ENCODE results near the gene MOGAT3. TPM values are rescaled to one million over a fixed set of nuclear protein-coding genes. Genes with fewer than 3 reads are reported as not detected.

The MOGAT3 gene
- total and polyA plus RNA-seq, 2 experiments from 2014 or later: 6.3 to 14.0 TPM

DNA sequence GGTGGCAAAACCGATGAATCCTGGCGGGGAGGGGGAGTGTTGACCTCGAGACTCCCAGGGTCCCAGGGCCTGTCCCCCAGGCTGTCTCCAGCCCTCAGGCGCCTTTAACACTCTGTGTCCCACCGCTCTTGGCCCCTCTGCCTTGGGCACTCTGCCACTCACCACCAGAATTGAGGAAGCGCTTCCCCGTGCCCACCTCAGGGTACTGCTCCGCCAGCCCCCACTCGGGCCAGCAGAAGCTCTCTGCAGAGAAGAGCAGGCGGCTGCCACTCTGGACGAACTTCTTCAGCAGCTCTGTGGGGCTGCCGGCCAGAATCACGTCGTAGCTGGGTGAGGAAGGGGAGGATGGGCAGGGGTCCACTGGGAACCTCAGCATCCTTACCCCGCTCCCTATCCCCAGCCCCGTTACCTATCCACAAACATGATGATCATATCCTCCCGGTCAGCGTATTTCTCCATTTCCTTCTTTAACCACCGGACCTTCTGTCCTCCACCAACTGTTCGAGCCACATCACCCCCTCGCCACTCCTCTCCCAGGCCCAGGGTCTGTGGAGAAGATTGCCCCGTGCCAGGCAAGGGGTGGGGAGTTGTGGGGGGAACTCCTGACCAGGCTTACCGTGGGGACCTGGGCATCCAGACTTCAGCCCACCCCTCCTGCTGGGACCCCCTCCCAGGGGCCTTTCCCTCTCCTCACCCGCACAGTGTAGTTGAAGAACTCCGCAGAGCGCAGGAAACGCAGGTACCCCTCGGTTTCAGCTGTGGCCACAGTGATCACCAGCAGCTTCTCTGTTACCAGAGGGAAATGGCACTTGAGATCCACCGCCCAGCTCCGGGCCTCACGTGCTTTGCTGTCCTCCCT is 15.4 kb upstream of the MOGAT3 start:
- H3K79me2 ChIP-seq: peaks cover 49% of the 10 kb centered on the region
- DNase-seq (ENCODE audit: low spot score): no peak
- no peaks in the 10 kb centered on the region for H4K20me1 ChIP-seq (ENCODE audit: insufficient read depth, poor library complexity, severe bottlenecking)
- H3K9me3 ChIP-seq (ENCODE audit: low read depth): no peaks in the 10 kb centered on the region
- H3K9me2 ChIP-seq (replicated peaks; ENCODE audit: insufficient read depth): no peaks in the 10 kb centered on the region
- H3K27ac ChIP-seq: peak overlapping the region; percentile 92
- TF ChIP-seq EZH2 (IDR thresholded peaks at IDR 0.05; ENCODE audit: borderline replicate concordance): no peak
- TF ChIP-seq EZH2phosphoT487 (IDR thresholded peaks at IDR 0.05; ENCODE audit: low read depth, severe bottlenecking, unreplicated experiment): no peak
- TF ChIP-seq, protein P1, sequence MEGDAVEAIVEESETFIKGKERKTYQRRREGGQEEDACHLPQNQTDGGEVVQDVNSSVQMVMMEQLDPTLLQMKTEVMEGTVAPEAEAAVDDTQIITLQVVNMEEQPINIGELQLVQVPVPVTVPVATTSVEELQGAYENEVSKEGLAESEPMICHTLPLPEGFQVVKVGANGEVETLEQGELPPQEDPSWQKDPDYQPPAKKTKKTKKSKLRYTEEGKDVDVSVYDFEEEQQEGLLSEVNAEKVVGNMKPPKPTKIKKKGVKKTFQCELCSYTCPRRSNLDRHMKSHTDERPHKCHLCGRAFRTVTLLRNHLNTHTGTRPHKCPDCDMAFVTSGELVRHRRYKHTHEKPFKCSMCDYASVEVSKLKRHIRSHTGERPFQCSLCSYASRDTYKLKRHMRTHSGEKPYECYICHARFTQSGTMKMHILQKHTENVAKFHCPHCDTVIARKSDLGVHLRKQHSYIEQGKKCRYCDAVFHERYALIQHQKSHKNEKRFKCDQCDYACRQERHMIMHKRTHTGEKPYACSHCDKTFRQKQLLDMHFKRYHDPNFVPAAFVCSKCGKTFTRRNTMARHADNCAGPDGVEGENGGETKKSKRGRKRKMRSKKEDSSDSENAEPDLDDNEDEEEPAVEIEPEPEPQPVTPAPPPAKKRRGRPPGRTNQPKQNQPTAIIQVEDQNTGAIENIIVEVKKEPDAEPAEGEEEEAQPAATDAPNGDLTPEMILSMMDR (IDR thresholded peaks at IDR 0.05; ENCODE audit: poor library complexity): no peak
- peak overlapping the region; percentile 33 for H3K4me3 ChIP-seq
- peak overlapping the region; percentile 82 for H3K4me2 ChIP-seq
- H3K27me3 ChIP-seq: no peaks in the 10 kb centered on the region
- peak overlapping the region; percentile 62 for H2AFZ ChIP-seq
- peaks cover 21% of the 10 kb centered on the region for H3K4me1 ChIP-seq (ENCODE audit: insufficient read depth)
- 67% methylated on average over 30 of the region's 31 CpGs for WGBS (ENCODE audit: low lambda C conversion rate, missing lambda C conversion rate)
- no peaks in the 10 kb centered on the region for H3K36me3 ChIP-seq (replicated peaks; ENCODE audit: insufficient read depth, low read depth)

DNA sequence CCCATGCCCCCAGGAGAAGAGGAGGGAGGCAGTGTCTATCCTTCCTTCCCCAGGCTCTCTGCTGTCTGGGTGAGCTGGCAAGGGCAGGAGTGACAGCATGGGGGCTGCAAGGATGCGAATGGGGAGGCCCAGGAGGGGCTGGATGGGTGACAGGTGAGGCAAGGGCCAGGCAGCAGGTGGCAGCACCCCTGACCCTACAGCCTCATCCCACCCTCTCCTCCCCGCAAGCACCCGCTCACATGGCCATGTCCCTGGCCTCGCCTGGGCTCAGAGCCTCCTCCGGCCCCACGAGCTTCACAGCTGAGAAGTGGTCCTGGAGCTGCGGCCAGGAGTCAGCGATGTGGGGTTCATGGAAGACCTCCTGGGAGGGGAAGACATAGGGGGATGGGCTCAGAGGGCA is 11.2 kb upstream of the MOGAT3 start:
- Histone ChIP-seq H3K27ac (no peak overlapping the region), H3K9me2 (replicated peaks; ENCODE audit: insufficient read depth) (no peaks in the 10 kb centered on the region), H2AFZ (no peak overlapping the region), H3K4me1 (ENCODE audit: insufficient read depth) (peaks cover 8% of the 10 kb centered on the region), H3K27me3 (no peaks in the 10 kb centered on the region), H4K20me1 (ENCODE audit: insufficient read depth, poor library complexity, severe bottlenecking) (no peaks in the 10 kb centered on the region), H3K79me2 (peaks cover 18% of the 10 kb centered on the region), H3K4me2 (no peak overlapping the region), H3K9me3 (ENCODE audit: low read depth) (no peaks in the 10 kb centered on the region), H3K36me3 (replicated peaks; ENCODE audit: insufficient read depth, low read depth) (no peaks in the 10 kb centered on the region), H3K4me3 (no peak overlapping the region)
- WGBS (ENCODE audit: low lambda C conversion rate, missing lambda C conversion rate): 96% methylated on average over 8 of the region's 8 CpGs
- DNase-seq (ENCODE audit: low spot score): no peak
- TF ChIP-seq, protein P1 (IDR thresholded peaks at IDR 0.05; ENCODE audit: poor library complexity): no peak
- TF ChIP-seq EZH2 (IDR thresholded peaks at IDR 0.05; ENCODE audit: borderline replicate concordance): no peak
- no peak for TF ChIP-seq EZH2phosphoT487 (IDR thresholded peaks at IDR 0.05; ENCODE audit: low read depth, severe bottlenecking, unreplicated experiment)

DNA sequence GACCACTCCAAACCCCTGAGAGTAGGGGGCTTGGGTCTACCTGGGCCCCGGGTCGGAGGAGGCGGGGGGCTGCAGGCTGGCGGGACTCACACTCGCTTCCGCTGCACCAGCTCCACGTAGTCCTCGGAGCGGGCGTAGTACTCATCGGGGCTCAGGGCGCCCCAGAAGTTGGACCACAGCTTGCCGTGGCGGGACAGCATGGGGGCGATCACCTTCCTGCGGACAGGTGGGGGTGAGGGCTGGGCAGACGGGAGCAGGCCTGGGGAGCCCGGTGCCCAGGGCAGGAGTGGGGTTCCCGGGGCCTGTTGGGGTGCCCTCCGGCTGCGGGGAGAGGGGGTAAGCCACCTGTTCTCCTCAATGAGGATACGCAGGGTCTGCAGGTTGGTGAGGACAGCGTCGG is 10.7 kb upstream of the MOGAT3 start:
- WGBS (ENCODE audit: low lambda C conversion rate, missing lambda C conversion rate): 98% methylated on average over 21 of the region's 24 CpGs
- DNase-seq (ENCODE audit: low spot score): no peak
- TF ChIP-seq EZH2 (IDR thresholded peaks at IDR 0.05; ENCODE audit: borderline replicate concordance) (no peak), EZH2phosphoT487 (IDR thresholded peaks at IDR 0.05; ENCODE audit: low read depth, severe bottlenecking, unreplicated experiment) (no peak)
- TF ChIP-seq, protein P1 (IDR thresholded peaks at IDR 0.05; ENCODE audit: poor library complexity): no peak
- Histone ChIP-seq H4K20me1 (ENCODE audit: insufficient read depth, poor library complexity, severe bottlenecking) (no peaks in the 10 kb centered on the region), H3K9me3 (ENCODE audit: low read depth) (no peaks in the 10 kb centered on the region), H3K36me3 (replicated peaks; ENCODE audit: insufficient read depth, low read depth) (no peaks in the 10 kb centered on the region), H3K4me2 (no peak overlapping the region), H3K27ac (no peak overlapping the region), H3K4me1 (ENCODE audit: insufficient read depth) (peaks cover 6% of the 10 kb centered on the region), H3K27me3 (no peaks in the 10 kb centered on the region), H3K9me2 (replicated peaks; ENCODE audit: insufficient read depth) (no peaks in the 10 kb centered on the region), H3K79me2 (peaks cover 13% of the 10 kb centered on the region), H3K4me3 (no peak overlapping the region), H2AFZ (no peak overlapping the region)
